BLaER1 (cell line): Measurements from ENCODE around the gene LEP.

Source experiments
- H3K27ac ChIP-seq: shearing (Covaris generic); formaldehyde crosslinking; 2 replicates; pipeline ENCODE4 v1.8.1; 2022
- H3K27me3 ChIP-seq: shearing (Covaris generic); formaldehyde crosslinking; 2 replicates; pipeline ENCODE4 v1.8.1; 2022
- H3K36me3 ChIP-seq: shearing (Covaris generic); formaldehyde crosslinking; 2 replicates; pipeline ENCODE4 v1.8.1; 2022
- H3K4me1 ChIP-seq: shearing (Covaris generic); formaldehyde crosslinking; 2 replicates; pipeline ENCODE4 v1.8.1; 2022
- H3K4me2 ChIP-seq: shearing (Covaris generic); formaldehyde crosslinking; 2 replicates; pipeline ENCODE4 v1.8.1; 2022
- H3K4me3 ChIP-seq: shearing (Covaris generic); formaldehyde crosslinking; 2 replicates; pipeline ENCODE4 v1.8.1; 2022
- H3K9ac ChIP-seq: shearing (Covaris generic); formaldehyde crosslinking; 2 replicates; pipeline ENCODE4 v1.8.1; 2022
- H3K9me3 ChIP-seq: shearing (Covaris generic); formaldehyde crosslinking; 2 replicates; pipeline ENCODE4 v1.8.1; 2022
- H4K20me1 ChIP-seq: shearing (Covaris generic); formaldehyde crosslinking; 2 replicates; pipeline ENCODE4 v1.8.1; 2022
- Cebpa-rat ChIP-seq: shearing (Covaris generic); IDR thresholded peaks from 2 replicates; pipeline ENCODE4 v1.8.1; 2022

The LEP gene

GRCh38 chr7:128240696-128241386 is at the start of gene LEP:
Gene LEP, plus strand, starts transcription at chr7:128241278. Its CDS starts 10,741 bp downstream, at chr7:128252019.
- Histone ChIP-seq H3K36me3 (no peaks in the 10 kb centered on the region), H3K4me1 (peaks cover 7% of the 10 kb centered on the region), H4K20me1 (no peaks in the 10 kb centered on the region), H3K9me3 (peaks cover 38% of the 10 kb centered on the region), H3K9ac (no peak within 1 kb of the TSS), H3K27ac (no peak within 1 kb of the TSS), H3K27me3 (no peaks in the 10 kb centered on the region), H3K4me2 (no peak within 1 kb of the TSS), H3K4me3 (0 out of 2 replicates have a peak within 1 kb of the TSS, but pooled peaks have one; percentile 25)
- TF ChIP-seq Cebpa-rat: no peak

GRCh38 chr7:128192497-128193142 is 48.5 kb upstream of the LEP start:
- H3K4me2 ChIP-seq: peak overlapping the region; percentile 17; the same call in 1 of the 2 replicates
- H3K9me3 ChIP-seq: peaks cover 30% of the 10 kb centered on the region
- H4K20me1 ChIP-seq: no peaks in the 10 kb centered on the region

GRCh38 chr7:128194533-128195282 is 46.4 kb upstream of the LEP start:
- no peak overlapping the region for H3K4me2 ChIP-seq
- H3K27me3 ChIP-seq: no peaks in the 10 kb centered on the region
- H3K4me3 ChIP-seq: no peak overlapping the region
- no peak overlapping the region for H3K27ac ChIP-seq
- peaks cover 30% of the 10 kb centered on the region for H3K9me3 ChIP-seq
- no peaks in the 10 kb centered on the region for H3K36me3 ChIP-seq
- H4K20me1 ChIP-seq: no peaks in the 10 kb centered on the region
- TF ChIP-seq Cebpa-rat: no peak
- H3K4me1 ChIP-seq: peaks cover 32% of the 10 kb centered on the region
- no peak overlapping the region for H3K9ac ChIP-seq

More at GRCh38 chr7:128192497-128193142, 48.5 kb upstream of the LEP start:
- Histone ChIP-seq H3K27me3 (no peaks in the 10 kb centered on the region), H3K36me3 (no peaks in the 10 kb centered on the region), H3K27ac (no peak overlapping the region), H3K9ac (no peak overlapping the region), H3K4me1 (peaks cover 41% of the 10 kb centered on the region), H3K4me3 (no peak overlapping the region)
- no peak for TF ChIP-seq Cebpa-rat

- no peak overlapping the region for H3K4me2 ChIP-seq
- H4K20me1 ChIP-seq: no peaks in the 10 kb centered on the region
- peaks cover 11% of the 10 kb centered on the region for H3K4me1 ChIP-seq
- H3K4me3 ChIP-seq: no peak overlapping the region
- H3K27me3 ChIP-seq: peaks cover 25% of the 10 kb centered on the region
- no peak overlapping the region for H3K9ac ChIP-seq
- no peak for TF ChIP-seq Cebpa-rat
- no peak overlapping the region for H3K27ac ChIP-seq
- no peaks in the 10 kb centered on the region for H3K36me3 ChIP-seq
- H3K9me3 ChIP-seq: peaks cover 30% of the 10 kb centered on the region
These were observed 43.5 kb upstream of the LEP start for GRCh38 chr7:128197589-128197988.

- 0 out of 2 replicates have a peak overlapping the region, but pooled peaks have one; percentile 5 for H3K4me2 ChIP-seq
- H3K9me3 ChIP-seq: peaks cover 27% of the 10 kb centered on the region
- no peak overlapping the region for H3K9ac ChIP-seq
- H3K36me3 ChIP-seq: no peaks in the 10 kb centered on the region
- TF ChIP-seq Cebpa-rat: no peak
- H3K4me1 ChIP-seq: peaks cover 8% of the 10 kb centered on the region; the same call in 1 of the 2 replicates
- H3K27me3 ChIP-seq: peaks cover 30% of the 10 kb centered on the region
- no peak overlapping the region for H3K4me3 ChIP-seq
- no peaks in the 10 kb centered on the region for H4K20me1 ChIP-seq
- no peak overlapping the region for H3K27ac ChIP-seq
These were observed 43.0 kb upstream of the LEP start for GRCh38 chr7:128197989-128198580.

GRCh38 chr7:128200376-128200775 is 40.7 kb upstream of the LEP start:
- Histone ChIP-seq H3K36me3 (no peaks in the 10 kb centered on the region), H3K27me3 (peaks cover 32% of the 10 kb centered on the region), H3K4me2 (no peak overlapping the region), H3K27ac (no peak overlapping the region), H3K4me3 (no peak overlapping the region), H3K9me3 (peaks cover 12% of the 10 kb centered on the region), H3K4me1 (peaks cover 8% of the 10 kb centered on the region; the same call in 1 of the 2 replicates), H3K9ac (no peak overlapping the region), H4K20me1 (no peaks in the 10 kb centered on the region)
- TF ChIP-seq Cebpa-rat: no peak

GRCh38 chr7:128201067-128201689 is 39.9 kb upstream of the LEP start:
- Histone ChIP-seq H3K4me1 (peaks cover 8% of the 10 kb centered on the region; the same call in 1 of the 2 replicates), H3K4me2 (no peak overlapping the region), H3K9ac (no peak overlapping the region), H4K20me1 (no peaks in the 10 kb centered on the region), H3K27me3 (peaks cover 32% of the 10 kb centered on the region), H3K9me3 (peaks cover 4% of the 10 kb centered on the region), H3K36me3 (no peaks in the 10 kb centered on the region), H3K27ac (no peak overlapping the region), H3K4me3 (no peak overlapping the region)
- TF ChIP-seq Cebpa-rat: no peak

GRCh38 chr7:128201690-128202085 is 39.4 kb upstream of the LEP start:
- Histone ChIP-seq H4K20me1 (no peaks in the 10 kb centered on the region), H3K9ac (no peak overlapping the region), H3K4me3 (no peak overlapping the region), H3K27ac (no peak overlapping the region), H3K4me2 (no peak overlapping the region), H3K36me3 (no peaks in the 10 kb centered on the region), H3K4me1 (peaks cover 8% of the 10 kb centered on the region; the same call in 1 of the 2 replicates), H3K9me3 (no peaks in the 10 kb centered on the region; the same call in 1 of the 2 replicates), H3K27me3 (peaks cover 32% of the 10 kb centered on the region)
- no peak for TF ChIP-seq Cebpa-rat
